GM12873 (cell line): ENCODE data around the gene GJA4.

ENCODE experiments used
- CTCF ChIP-seq: IDR thresholded peaks from 2 replicates; pipeline ENCODE4 v1.5.1; 2012; ENCODE audit warnings: low read depth, mild to moderate bottlenecking, moderate library complexity, low read length, control low read depth; ENCODE audit not compliant: insufficient read depth; ENCODE audit errors: missing control alignments

Gene GJA4

GRCh38 chr1:34816332-34816731 is 23.5 kb downstream of the GJA4 start:
- TF ChIP-seq CTCF: no peak

GRCh38 chr1:34816778-34817177 is 24.0 kb downstream of the GJA4 start:
- TF ChIP-seq CTCF: no peak

DNA sequence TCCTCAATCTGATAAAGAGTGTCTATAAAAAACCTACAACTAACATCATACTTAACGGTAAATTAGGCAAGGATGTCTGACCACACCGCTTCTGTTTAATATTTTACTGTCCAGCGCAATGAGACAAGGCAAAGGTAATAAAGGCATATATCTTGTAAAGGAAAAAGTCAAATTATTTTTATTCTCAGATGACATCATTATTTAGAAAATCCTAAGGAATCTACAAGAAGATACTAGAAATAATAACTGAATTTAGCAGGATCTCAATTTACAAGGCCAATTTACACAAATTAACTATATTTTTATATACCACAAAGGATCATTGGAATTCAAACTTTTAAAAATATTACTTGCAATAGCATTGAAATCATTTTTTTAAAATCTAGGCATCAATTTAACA is 29.4 kb downstream of the GJA4 start:
- no peak for TF ChIP-seq CTCF

DNA sequence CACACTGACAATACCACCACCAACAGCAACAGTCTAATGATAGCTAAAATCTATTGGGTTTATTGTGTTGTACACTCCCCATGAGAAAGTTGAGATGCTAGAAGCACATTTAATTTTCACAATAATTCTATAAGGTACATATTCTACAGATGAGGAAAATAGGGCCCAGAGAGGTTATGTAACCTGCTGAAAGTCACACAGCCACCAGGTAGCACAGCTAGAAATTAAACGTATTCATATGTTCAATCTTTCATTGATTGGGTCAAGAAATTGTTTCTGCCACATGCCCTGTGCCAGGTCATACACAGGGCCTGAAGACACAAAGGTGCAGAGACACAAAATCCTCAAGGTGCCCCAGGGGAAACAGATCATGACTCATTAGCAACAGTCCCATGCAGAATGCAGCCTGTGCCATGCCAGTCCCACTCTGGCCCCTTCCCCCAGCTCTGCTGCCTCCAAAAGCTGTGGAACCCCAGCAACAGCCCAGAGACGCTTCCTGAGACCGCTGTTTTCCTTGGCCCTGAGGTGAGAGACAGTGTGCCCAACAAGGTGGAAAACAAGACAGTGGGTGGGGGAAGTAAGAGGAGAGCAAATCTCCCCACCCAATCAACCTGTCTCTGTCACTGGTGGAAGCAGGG is 32.1 kb downstream of the GJA4 start:
- no peak for TF ChIP-seq CTCF

GRCh38 chr1:34825455-34826091 is 32.8 kb downstream of the GJA4 start:
- no peak for TF ChIP-seq CTCF

- TF ChIP-seq CTCF: no peak
Observed at GRCh38 chr1:34827341-34827941, 34.6 kb downstream of the GJA4 start.

GRCh38 chr1:34828611-34829010 is 35.8 kb downstream of the GJA4 start:
- TF ChIP-seq CTCF: no peak
